Endometrial microvascular endothelial cells (primary cell): ENCODE results near the gene SEMA3F. TPM values are rescaled to one million over a fixed set of nuclear protein-coding genes. Genes with fewer than 3 reads are reported as not detected.

Source experiments
- in situ Hi-C: cut with HindIII; loops from 2 replicates; pipeline ENCODE4 v1.10.0; 2017; ENCODE audit warnings: low sequenced_read_pairs, low pct_unique_long_range_greater_than_20kb; ENCODE audit errors: inconsistent ontology term
- total RNA-seq: library from RNA; depleted of rRNA; stranded (reverse); fragments of >200 nt; gene quantifications from one replicate; pipeline ENCODE4 v1.2.3, GENCODE V29; 2015; ENCODE audit errors: inconsistent ontology term

The SEMA3F gene
- total RNA-seq, 1 donor from 2014 or later: 263 TPM

- in situ Hi-C loops: no loop called here
Observed at GRCh38 chr3:50167069-50167840, 12.1 kb downstream of the SEMA3F start.

DNA sequence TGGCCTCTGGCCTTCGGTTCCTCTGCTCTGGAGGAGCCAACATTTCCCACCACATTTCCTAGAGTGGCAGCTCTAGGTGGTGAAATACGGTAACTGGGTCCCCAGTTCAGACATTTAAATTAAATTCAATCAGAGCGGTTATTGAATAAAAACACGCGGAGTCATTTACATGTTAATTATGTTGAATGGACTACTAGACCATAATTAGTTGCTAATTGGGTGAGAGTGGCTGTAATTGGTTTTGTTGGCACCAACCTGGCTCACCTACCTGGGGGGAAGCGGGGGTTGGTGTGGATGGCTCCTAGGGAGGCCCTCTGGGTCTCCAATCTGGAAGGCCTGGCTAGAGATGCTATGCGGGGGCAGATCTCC lies 12.7 kb downstream of the SEMA3F start:
- in situ Hi-C loops: no loop called here

- in situ Hi-C loops: no loop called here
Observed at GRCh38 chr3:50168388-50168787, 13.3 kb downstream of the SEMA3F start.

GRCh38 chr3:50168791-50169190 lies 13.7 kb downstream of the SEMA3F start:
- in situ Hi-C loops: no loop called here

DNA sequence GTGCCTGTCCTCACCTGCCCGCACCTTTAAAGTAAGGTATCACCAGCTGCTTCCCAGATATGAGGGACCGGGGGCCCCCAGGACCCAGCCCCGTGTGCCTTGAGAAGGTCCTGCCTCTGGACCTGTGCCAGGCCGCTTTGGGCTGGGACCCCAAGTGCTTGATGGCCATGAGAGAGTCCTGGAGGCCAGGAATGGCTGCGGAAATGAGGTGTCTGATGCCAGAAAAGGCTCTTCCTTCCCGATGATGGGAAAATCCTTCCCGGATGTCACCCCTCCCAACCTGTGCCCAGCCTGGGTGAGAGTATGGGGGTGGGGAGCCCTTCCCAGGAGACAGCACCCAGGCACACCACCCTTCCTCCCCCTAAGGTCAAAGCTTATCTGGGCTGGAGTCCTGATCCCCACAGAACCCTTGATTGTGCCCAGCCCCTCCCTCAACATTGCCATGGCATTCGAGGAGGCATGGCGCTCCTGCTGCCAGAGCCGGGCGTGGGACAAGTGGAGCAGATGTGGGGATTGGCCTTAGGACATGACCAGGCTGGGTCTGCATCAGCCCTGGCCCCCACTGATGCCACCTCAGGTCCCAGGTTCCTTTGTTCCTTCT lies 14.2 kb downstream of the SEMA3F start:
- in situ Hi-C loops: no loop called here

DNA sequence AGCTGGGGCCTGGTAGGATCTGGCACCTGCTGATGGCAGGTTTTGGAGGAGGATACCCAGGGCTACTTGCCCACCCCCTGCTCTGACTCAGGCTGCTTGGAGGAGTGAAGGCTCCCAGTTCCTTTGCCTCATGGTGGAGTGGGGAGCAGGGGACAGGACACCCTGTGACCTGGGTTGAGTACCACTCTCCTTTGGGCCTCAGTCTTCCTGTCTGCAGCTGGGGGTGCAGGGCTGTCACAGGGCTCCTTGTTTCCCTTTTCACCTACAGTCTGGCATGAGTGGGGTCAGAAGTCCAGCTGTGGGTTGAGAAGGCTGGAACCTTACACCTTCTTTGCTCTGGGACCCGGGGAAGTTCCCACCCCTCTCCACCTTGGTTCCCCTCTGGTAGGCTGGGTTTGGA lies 14.7 kb downstream of the SEMA3F start:
- in situ Hi-C loops: no loop called here

DNA sequence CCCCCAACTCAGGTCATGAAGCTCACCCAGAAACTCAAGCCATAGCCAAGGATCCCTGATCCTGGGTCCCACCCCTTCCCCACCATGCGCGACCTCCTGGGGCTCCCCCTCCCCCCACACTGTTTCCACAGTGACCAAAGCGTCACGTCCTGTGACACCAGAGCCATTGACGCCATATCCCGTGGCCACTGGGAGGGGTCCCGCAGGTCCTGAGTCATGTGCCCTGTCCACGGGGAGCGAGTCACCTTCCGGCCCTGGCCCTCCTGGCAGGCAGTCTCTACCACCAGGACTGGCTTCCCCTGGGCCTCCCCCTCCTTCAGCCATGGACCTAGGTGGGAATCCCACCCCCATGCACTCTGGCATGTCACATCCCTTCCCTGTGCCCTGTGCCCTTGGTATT lies 15.6 kb downstream of the SEMA3F start:
- in situ Hi-C loops: no loop called here

DNA sequence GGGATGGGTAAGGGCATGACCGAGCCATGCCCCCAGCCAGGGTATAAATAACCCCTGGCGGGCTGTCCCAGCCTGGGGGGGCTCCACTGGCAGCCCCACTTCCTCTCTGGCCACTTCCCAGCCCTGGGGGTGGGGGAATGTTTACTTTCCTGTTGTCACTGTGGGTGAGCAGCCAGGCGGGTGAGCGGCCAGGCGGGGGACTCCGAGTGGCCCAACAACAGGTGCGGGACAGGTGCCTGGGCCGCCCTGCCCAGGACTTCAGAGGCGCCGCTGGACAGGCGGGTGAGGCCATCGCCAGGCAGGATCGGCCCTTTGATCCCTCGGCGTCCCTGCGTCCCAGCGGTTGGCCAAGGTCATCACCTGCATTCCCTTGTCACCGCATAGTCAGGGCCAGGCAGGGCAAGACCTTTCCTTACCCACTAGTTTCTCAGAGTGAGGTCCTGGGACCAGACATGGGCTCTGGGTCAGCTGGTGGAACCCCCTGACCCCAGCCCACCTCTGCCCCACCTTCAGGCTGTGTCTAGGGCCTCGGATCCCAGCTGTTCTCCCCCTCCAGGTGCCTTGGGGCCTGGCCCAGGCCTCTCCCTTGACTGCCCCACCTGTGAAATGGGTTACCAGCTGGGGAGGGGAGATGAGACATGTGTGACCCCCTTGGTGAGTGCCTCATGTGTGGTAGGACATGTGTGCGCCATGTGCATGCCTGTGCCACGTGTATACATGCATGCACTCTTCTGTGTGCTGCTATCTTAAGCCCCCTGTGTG lies 16.6 kb downstream of the SEMA3F start:
- in situ Hi-C loops: no loop called here

GRCh38 chr3:50172626-50173220 lies 17.6 kb downstream of the SEMA3F start:
- in situ Hi-C loops: no loop called here

DNA sequence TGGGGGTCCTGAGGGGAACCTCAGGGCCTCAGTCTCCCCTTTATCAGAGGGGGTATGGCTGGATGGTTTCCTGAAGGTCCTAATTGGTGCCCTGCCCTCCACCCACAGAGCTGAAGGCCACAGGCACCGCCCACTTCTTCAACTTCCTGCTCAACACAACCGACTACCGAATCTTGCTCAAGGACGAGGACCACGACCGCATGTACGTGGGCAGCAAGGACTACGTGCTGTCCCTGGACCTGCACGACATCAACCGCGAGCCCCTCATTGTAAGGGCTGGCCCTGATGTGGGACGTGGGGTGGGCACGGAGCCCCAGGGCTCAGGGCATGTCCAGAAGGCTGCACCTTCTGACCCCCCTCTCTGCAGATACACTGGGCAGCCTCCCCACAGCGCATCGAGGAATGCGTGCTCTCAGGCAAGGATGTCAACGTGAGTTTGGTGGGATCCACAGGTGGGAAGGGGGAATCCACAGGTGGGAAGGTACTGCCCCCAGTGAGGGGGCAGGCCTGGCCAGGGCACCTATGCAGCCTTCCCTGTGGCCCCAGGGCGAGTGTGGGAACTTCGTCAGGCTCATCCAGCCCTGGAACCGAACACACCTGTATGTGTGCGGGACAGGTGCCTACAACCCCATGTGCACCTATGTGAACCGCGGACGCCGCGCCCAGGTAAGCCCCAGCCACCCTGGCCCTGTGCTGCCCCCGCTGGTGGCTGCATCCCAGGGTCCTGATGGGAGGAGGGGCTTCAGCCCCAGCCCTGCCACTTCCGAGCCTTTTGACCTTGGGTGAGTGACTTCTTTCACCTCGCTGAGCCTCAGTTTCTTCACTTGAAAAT lies 18.8 kb downstream of the SEMA3F start:
- in situ Hi-C loops: no loop called here

DNA sequence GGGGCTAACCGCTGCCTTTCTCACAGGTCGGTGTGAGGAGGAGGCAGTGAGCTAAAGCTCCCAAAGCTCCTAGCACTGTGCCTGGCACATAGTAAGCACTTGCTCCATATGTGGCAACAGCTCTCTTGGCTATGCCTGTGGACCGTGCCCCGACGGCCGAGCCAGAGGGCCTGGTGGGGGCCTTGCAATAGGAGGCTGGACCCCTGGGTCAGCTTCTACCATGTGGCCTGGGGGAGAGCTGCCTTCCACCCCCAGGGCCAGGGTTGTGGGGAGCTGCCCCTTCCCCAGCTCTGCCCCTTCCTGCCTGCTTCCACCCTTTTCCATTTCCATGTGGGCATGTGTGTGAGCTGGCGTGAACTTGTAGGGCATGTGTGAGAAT lies 19.4 kb downstream of the SEMA3F start:
- in situ Hi-C loops: no loop called here

DNA sequence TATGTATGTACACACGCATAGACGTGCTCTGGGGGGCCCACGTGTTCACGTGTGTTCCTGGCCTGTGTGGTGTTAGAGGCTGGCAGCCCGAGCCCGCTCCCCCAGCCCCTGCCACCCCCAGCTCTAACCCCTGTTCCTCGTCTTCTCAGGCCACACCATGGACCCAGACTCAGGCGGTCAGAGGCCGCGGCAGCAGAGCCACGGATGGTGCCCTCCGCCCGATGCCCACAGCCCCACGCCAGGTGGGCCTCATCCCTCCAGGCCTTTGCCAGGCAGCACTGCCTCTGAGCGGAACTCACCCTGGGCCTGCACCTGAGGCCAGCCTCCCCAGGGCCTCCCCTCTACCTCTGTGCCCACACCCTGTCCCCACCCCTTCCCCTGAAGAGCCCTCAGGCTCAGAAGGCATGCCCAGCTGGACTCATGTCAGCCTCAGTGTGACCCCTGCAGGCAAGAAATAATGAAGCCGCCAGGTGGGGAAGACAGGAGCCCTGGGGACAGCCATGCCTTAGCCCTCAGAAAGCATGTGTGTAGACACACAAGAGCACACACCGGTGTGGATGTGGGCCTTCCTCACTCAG lies 19.9 kb downstream of the SEMA3F start:
- in situ Hi-C loops: no loop called here

- in situ Hi-C loops: no loop called here
Observed at GRCh38 chr3:50177346-50177745, 22.2 kb downstream of the SEMA3F start.

GRCh38 chr3:50179710-50180109 lies 24.6 kb downstream of the SEMA3F start:
- in situ Hi-C loops: no loop called here

- in situ Hi-C loops: no loop called here
Observed at GRCh38 chr3:50181985-50182384, 26.9 kb downstream of the SEMA3F start.

DNA sequence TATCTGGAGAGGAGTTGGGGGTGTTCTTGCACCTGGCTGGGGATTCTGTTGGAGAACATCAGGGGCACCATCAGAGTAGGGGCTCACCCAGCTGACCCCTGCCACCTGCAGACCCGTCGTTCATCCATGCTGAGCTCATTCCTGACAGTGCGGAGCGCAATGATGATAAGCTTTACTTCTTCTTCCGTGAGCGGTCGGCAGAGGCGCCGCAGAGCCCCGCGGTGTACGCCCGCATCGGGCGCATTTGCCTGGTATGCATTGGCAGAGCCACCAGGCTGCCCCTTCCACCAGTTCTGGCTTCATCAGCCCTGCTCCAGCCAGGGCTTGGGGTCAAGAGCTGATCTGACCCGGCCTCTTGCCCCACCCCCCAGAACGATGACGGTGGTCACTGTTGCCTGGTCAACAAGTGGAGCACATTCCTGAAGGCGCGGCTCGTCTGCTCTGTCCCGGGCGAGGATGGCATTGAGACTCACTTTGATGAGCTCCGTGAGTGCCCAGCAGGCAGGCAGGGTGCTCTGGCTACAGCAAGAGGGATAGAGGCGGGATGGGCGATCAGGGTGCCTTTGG lies 27.5 kb downstream of the SEMA3F start:
- in situ Hi-C loops: no loop called here

GRCh38 chr3:50183755-50184154 lies 28.6 kb downstream of the SEMA3F start:
- in situ Hi-C loops: no loop called here

GRCh38 chr3:50184242-50184978 lies 29.3 kb downstream of the SEMA3F start:
- in situ Hi-C loops: no loop called here
